ENCODE measurements around the gene KCNA5. TPM values are rescaled to one million over a fixed set of nuclear protein-coding genes. Genes with fewer than 3 reads are reported as not detected.

Gene KCNA5
- total RNA-seq, result 2.9 TPM
- polyA plus RNA-seq (ENCODE audit: insufficient read depth in 1 of 8, insufficient read length in 8 of 8, low replicate concordance in 1 of 8), result 1 to 10 TPM; 2.1 to 5.2 (median 3.9) TPM
- long read RNA-seq, donor 1, partial matches to known transcripts, result 0 of 4 reads
- long read RNA-seq, donor 1, other reads (novel, unspliced or antisense), result 0 of 4 reads
- long read RNA-seq, donor 2, result 0 reads
- long read RNA-seq, donor 3, transcript KCNA5-201 (1 exons, 2,800 nt), result major isoform, 6 of 6 reads
- long read RNA-seq, donor 3, partial matches to known transcripts, result 0 of 6 reads
- long read RNA-seq, donor 3, other reads (novel, unspliced or antisense), result 0 of 6 reads
- long read RNA-seq, donor 4, partial matches to known transcripts, result 0 of 3 reads
- long read RNA-seq, donor 4, other reads (novel, unspliced or antisense), result 0 of 3 reads
- long read RNA-seq, donor 5, transcript KCNA5-201 (1 exons, 2,800 nt), result major isoform, 14 of 14 reads
- long read RNA-seq, donor 5, partial matches to known transcripts, result 0 of 14 reads
- long read RNA-seq, donor 5, other reads (novel, unspliced or antisense), result 0 of 14 reads
- long read RNA-seq, donor 6, transcript KCNA5-201 (1 exons, 2,800 nt), result major isoform, 6 of 6 reads
- long read RNA-seq, donor 6, partial matches to known transcripts, result 0 of 6 reads
- long read RNA-seq, donor 6, other reads (novel, unspliced or antisense), result 0 of 6 reads
- long read RNA-seq, donor 7, transcript KCNA5-201 (1 exons, 2,800 nt), result major isoform, 10 of 10 reads
- long read RNA-seq, donor 7, partial matches to known transcripts, result 0 of 10 reads
- long read RNA-seq, donor 7, other reads (novel, unspliced or antisense), result 0 of 10 reads
- long read RNA-seq, donor 8, partial matches to known transcripts, result 0 of 3 reads
- long read RNA-seq, donor 8, other reads (novel, unspliced or antisense), result 0 of 3 reads
- long read RNA-seq, donor 9, transcript KCNA5-201 (1 exons, 2,800 nt), result major isoform, 6 of 6 reads
- long read RNA-seq, donor 9, partial matches to known transcripts, result 0 of 6 reads
- long read RNA-seq, donor 9, other reads (novel, unspliced or antisense), result 0 of 6 reads
- long read RNA-seq, donor 10, transcript KCNA5-201 (1 exons, 2,800 nt), result major isoform, 7 of 7 reads
- long read RNA-seq, donor 10, partial matches to known transcripts, result 0 of 7 reads
- long read RNA-seq, donor 10, other reads (novel, unspliced or antisense), result 0 of 7 reads
- long read RNA-seq, donor 11, partial matches to known transcripts, result 0 of 4 reads
- long read RNA-seq, donor 11, other reads (novel, unspliced or antisense), result 0 of 4 reads

GRCh38 chr12:5043589-5044419 lies at the start of gene KCNA5:
Gene KCNA5, plus strand, starts transcription at chr12:5043879. Its CDS starts 269 bp downstream, at chr12:5044148.
- H3K36me3 ChIP-seq (ENCODE audit: control insufficient read depth, insufficient read depth, low read length), result no peaks in the 10 kb centered on the region
- H3K27ac ChIP-seq (ENCODE audit: low read length), result no peak within 1 kb of the TSS
- WGBS (ENCODE audit: insufficient coverage), result 1% methylated on average over 63 of the region's 68 CpGs
- H3K9me3 ChIP-seq (replicated peaks; ENCODE audit: control insufficient read depth, low read depth, low read length), result no peaks in the 10 kb centered on the region
- DNase-seq, result peak; percentile 67
- peaks cover 39% of the 10 kb centered on the region for H3K4me1 ChIP-seq (ENCODE audit: control insufficient read depth, insufficient read depth, low read length)
- peaks cover 35% of the 10 kb centered on the region for H3K27me3 ChIP-seq (ENCODE audit: control insufficient read depth, insufficient read depth, low read length)
- peak within 1 kb of the TSS; percentile 34 for H3K4me3 ChIP-seq (ENCODE audit: low read length)

GRCh38 chr12:4994622-4995021 lies 49.1 kb upstream of the KCNA5 start:
- no peaks in the 10 kb centered on the region for H3K4me1 ChIP-seq (ENCODE audit: control insufficient read depth, insufficient read depth, low read length)
- no peak overlapping the region for H3K27ac ChIP-seq (ENCODE audit: low read length)
- H3K4me3 ChIP-seq (ENCODE audit: low read length), result no peak overlapping the region
- no peak for DNase-seq
- H3K9me3 ChIP-seq (replicated peaks; ENCODE audit: control insufficient read depth, low read depth, low read length), result no peaks in the 10 kb centered on the region
- H3K27me3 ChIP-seq (ENCODE audit: control insufficient read depth, insufficient read depth, low read length), result peaks cover 11% of the 10 kb centered on the region
- WGBS (ENCODE audit: insufficient coverage), result 89% methylated on average over 3 of the region's 4 CpGs
- no peaks in the 10 kb centered on the region for H3K36me3 ChIP-seq (ENCODE audit: control insufficient read depth, insufficient read depth, low read length)

- WGBS (ENCODE audit: insufficient coverage), result 82% methylated on average over 3 of the region's 4 CpGs
- peaks cover 14% of the 10 kb centered on the region for H3K27me3 ChIP-seq (ENCODE audit: control insufficient read depth, insufficient read depth, low read length)
- peaks cover 3% of the 10 kb centered on the region for H3K4me1 ChIP-seq (ENCODE audit: control insufficient read depth, insufficient read depth, low read length)
- H3K27ac ChIP-seq (ENCODE audit: low read length), result no peak overlapping the region
- DNase-seq, result no peak
- H3K36me3 ChIP-seq (ENCODE audit: control insufficient read depth, insufficient read depth, low read length), result no peaks in the 10 kb centered on the region
- no peak overlapping the region for H3K4me3 ChIP-seq (ENCODE audit: low read length)
- no peaks in the 10 kb centered on the region for H3K9me3 ChIP-seq (replicated peaks; ENCODE audit: control insufficient read depth, low read depth, low read length)
These were observed 47.0 kb upstream of the KCNA5 start for GRCh38 chr12:4996714-4997113.

GRCh38 chr12:4997939-4998338 lies 45.7 kb upstream of the KCNA5 start:
- Histone ChIP-seq H3K27ac (ENCODE audit: low read length) (no peak overlapping the region), H3K9me3 (replicated peaks; ENCODE audit: control insufficient read depth, low read depth, low read length) (no peaks in the 10 kb centered on the region), H3K27me3 (ENCODE audit: control insufficient read depth, insufficient read depth, low read length) (peaks cover 11% of the 10 kb centered on the region), H3K36me3 (ENCODE audit: control insufficient read depth, insufficient read depth, low read length) (no peaks in the 10 kb centered on the region), H3K4me1 (ENCODE audit: control insufficient read depth, insufficient read depth, low read length) (peaks cover 3% of the 10 kb centered on the region), H3K4me3 (ENCODE audit: low read length) (no peak overlapping the region)
- WGBS (ENCODE audit: insufficient coverage), result no CpG with 5 or more reads among the region's 7 CpGs
- DNase-seq, result peak; percentile 62

GRCh38 chr12:5000204-5000603 lies 43.5 kb upstream of the KCNA5 start:
- Histone ChIP-seq H3K9me3 (replicated peaks; ENCODE audit: control insufficient read depth, low read depth, low read length) (no peaks in the 10 kb centered on the region), H3K27ac (ENCODE audit: low read length) (no peak overlapping the region), H3K4me1 (ENCODE audit: control insufficient read depth, insufficient read depth, low read length) (peaks cover 3% of the 10 kb centered on the region), H3K27me3 (ENCODE audit: control insufficient read depth, insufficient read depth, low read length) (peaks cover 4% of the 10 kb centered on the region), H3K4me3 (ENCODE audit: low read length) (no peak overlapping the region), H3K36me3 (ENCODE audit: control insufficient read depth, insufficient read depth, low read length) (no peaks in the 10 kb centered on the region)
- DNase-seq, result no peak
- WGBS (ENCODE audit: insufficient coverage), result no CpG with 5 or more reads among the region's 3 CpGs

- DNase-seq, result no peak
- H3K36me3 ChIP-seq (ENCODE audit: control insufficient read depth, insufficient read depth, low read length), result no peaks in the 10 kb centered on the region
- no peaks in the 10 kb centered on the region for H3K9me3 ChIP-seq (replicated peaks; ENCODE audit: control insufficient read depth, low read depth, low read length)
- H3K4me1 ChIP-seq (ENCODE audit: control insufficient read depth, insufficient read depth, low read length), result peaks cover 3% of the 10 kb centered on the region
- 38% methylated on average over 5 of the region's 8 CpGs for WGBS (ENCODE audit: insufficient coverage)
- H3K4me3 ChIP-seq (ENCODE audit: low read length), result no peak overlapping the region
- no peak overlapping the region for H3K27ac ChIP-seq (ENCODE audit: low read length)
- peaks cover 4% of the 10 kb centered on the region for H3K27me3 ChIP-seq (ENCODE audit: control insufficient read depth, insufficient read depth, low read length)
These were observed 42.9 kb upstream of the KCNA5 start for GRCh38 chr12:5000658-5001385.

GRCh38 chr12:5003025-5003666 lies 40.5 kb upstream of the KCNA5 start:
- H3K27me3 ChIP-seq (ENCODE audit: control insufficient read depth, insufficient read depth, low read length), result peaks cover 5% of the 10 kb centered on the region
- H3K9me3 ChIP-seq (replicated peaks; ENCODE audit: control insufficient read depth, low read depth, low read length), result no peaks in the 10 kb centered on the region
- H3K4me1 ChIP-seq (ENCODE audit: control insufficient read depth, insufficient read depth, low read length), result peaks cover 3% of the 10 kb centered on the region
- no peaks in the 10 kb centered on the region for H3K36me3 ChIP-seq (ENCODE audit: control insufficient read depth, insufficient read depth, low read length)
- no peak overlapping the region for H3K4me3 ChIP-seq (ENCODE audit: low read length)
- 40% methylated on average over 5 of the region's 9 CpGs for WGBS (ENCODE audit: insufficient coverage)
- H3K27ac ChIP-seq (ENCODE audit: low read length), result no peak overlapping the region
- peak; percentile 52 for DNase-seq

GRCh38 chr12:5008661-5009060 lies 35.0 kb upstream of the KCNA5 start:
- Histone ChIP-seq H3K4me1 (ENCODE audit: control insufficient read depth, insufficient read depth, low read length) (peaks cover 5% of the 10 kb centered on the region), H3K9me3 (replicated peaks; ENCODE audit: control insufficient read depth, low read depth, low read length) (no peaks in the 10 kb centered on the region), H3K27ac (ENCODE audit: low read length) (no peak overlapping the region), H3K36me3 (ENCODE audit: control insufficient read depth, insufficient read depth, low read length) (no peaks in the 10 kb centered on the region), H3K27me3 (ENCODE audit: control insufficient read depth, insufficient read depth, low read length) (peaks cover 3% of the 10 kb centered on the region), H3K4me3 (ENCODE audit: low read length) (no peak overlapping the region)
- 90% methylated on average over 2 of the region's 3 CpGs for WGBS (ENCODE audit: insufficient coverage)
- DNase-seq, result no peak

Data from muscle of leg (tissue), 16 donors.